Superior temporal gyrus (tissue), 1 donor: ENCODE results near the gene GAL3ST2.
"Not testable (repeated sequence)": the region's sequence is repeated elsewhere in the genome, so short reads cannot be mapped to it uniquely, and the experiment has no call there.

Experiments used
- DNase-seq: peaks from one replicate; pipeline ENCODE4 v3.0.0-alpha.2; 2016; ENCODE audit errors: extremely low spot score

The GAL3ST2 gene

GRCh38 chr2:241748468-241749256 lies 28.0 kb upstream of the GAL3ST2 start:
- no peak for DNase-seq

DNA sequence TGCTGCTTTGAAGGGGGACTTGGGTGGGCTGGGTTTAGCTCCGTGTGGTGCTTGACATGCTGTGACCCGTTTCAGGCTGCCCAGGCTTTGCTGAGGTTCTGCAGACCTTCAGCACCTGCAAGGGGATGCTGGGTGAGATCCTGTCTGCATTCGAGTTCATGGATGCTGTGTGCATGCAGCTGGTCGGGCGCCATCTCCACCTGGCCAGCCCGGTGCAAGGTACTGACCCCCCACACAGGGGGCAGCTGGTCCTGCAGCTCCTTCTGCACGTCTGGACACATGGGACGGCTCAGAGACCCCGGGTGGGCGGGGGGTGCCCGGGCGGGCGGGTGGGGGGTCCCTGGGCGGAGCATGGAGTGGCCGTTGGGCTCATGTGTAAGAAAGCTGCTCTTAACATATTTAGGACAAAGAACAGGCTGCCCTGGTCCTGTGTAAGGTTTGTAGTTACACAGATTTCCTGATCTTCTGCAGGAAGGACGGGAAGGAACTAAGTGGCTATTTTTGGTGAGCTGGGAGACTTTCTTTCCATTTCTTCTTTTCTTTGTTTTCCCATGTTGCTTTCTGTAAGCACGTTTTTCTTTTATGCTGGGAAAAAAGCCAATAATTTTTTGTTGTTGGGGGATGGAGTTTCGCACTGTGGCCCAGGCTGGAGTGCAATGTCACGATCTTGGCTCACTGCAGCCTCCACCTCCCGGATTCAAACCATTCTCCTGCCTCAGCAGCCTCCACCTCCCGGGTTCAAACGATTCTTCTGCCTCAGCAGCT lies 26.4 kb upstream of the GAL3ST2 start:
- no peak for DNase-seq

- no peak for DNase-seq
Measured at GRCh38 chr2:241751152-241751551, 25.5 kb upstream of the GAL3ST2 start.

DNA sequence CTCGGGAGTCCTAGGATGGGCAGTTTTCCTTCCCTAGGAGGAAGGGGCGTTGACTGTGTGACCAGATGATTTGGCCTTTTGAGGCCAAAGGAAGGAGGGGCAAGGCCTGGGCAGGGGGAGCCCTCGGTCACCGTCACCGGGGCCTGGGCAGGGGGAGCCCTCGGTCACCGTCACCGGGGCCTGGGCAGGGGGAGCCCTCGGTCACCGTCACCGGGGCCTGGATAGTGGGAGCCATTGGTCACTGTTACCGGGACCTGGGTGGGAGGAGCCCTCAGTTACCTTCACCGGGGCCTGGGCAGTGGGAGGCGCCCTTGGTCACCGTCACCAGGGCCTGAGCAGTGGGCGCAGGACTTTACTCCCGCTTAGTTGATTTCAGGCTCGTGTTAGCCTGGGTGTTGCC lies 24.8 kb upstream of the GAL3ST2 start:
- DNase-seq, result no peak

- DNase-seq, result no peak
Measured at GRCh38 chr2:241752253-241752652, 24.4 kb upstream of the GAL3ST2 start.

DNA sequence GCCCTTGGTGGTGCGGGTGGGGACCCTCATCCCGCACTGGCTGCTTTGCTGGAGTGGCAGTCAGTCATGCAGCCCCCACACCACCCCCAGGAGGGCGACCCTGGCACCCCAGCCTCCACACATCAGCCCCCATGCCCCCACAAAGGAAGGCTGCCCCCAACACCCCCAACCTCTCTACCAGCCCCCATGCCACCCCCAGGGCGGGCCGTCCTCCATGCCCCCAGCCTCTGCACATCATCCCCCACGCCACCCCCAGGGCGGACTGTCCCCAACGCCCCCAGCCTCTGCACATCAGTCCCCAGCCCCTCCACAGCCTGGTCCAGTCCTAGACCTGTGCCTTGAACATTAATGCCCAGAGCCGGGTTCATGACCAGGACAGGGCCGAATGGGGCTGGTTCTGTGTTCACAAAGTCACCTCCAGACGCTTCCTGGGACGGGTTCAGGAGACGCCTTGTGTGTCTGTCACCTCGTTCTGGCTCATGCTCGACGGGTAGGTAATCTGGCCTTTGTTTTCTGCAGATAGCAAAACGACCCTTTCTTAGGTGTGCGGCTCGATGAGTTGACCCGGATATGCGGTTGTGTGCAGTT lies 23.8 kb upstream of the GAL3ST2 start:
- no peak for DNase-seq

- no peak for DNase-seq
Measured at GRCh38 chr2:241753493-241753892, 23.1 kb upstream of the GAL3ST2 start.

DNA sequence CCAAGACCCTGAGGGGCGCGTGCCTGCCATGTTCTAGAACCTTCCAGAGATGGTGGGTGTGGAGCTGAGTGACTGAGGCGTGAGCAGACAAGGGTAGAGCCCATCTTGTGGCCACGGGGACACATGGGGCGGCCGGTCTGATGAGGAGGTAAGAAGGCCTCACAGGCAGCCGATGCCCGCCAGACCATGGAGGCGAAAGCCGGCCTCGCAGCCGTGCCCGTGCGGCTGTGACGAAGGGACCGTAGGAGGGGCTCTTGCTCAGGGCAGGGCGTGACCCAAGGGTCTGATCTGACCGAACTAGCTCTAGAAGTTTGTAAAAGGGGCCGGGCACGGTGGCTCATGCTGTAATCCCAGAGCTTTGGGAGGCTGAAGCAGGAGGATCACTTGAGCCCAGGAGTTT lies 22.6 kb upstream of the GAL3ST2 start:
- no peak for DNase-seq

DNA sequence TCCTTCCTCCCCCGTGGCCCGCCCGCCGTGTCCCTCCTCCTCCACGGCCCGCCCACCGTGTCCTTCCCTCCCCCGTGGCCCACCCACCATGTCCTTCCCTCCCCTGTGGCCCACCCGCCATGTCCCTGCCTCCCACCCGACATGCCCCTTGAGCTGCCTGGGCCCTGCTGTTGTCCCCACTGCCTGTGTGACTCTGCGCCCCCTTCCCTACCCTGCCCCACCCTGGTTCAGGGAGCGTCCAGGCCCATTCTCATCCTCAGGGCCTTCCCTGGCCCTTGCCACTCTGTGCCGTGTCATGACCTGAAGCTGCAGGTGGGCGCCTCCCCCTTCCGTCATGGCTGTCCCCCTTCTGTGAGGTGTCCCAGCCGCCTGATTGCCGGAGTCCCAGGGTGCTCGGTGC lies 21.5 kb upstream of the GAL3ST2 start:
- no peak for DNase-seq

GRCh38 chr2:241755777-241756176 lies 20.8 kb upstream of the GAL3ST2 start:
- no peak for DNase-seq

DNA sequence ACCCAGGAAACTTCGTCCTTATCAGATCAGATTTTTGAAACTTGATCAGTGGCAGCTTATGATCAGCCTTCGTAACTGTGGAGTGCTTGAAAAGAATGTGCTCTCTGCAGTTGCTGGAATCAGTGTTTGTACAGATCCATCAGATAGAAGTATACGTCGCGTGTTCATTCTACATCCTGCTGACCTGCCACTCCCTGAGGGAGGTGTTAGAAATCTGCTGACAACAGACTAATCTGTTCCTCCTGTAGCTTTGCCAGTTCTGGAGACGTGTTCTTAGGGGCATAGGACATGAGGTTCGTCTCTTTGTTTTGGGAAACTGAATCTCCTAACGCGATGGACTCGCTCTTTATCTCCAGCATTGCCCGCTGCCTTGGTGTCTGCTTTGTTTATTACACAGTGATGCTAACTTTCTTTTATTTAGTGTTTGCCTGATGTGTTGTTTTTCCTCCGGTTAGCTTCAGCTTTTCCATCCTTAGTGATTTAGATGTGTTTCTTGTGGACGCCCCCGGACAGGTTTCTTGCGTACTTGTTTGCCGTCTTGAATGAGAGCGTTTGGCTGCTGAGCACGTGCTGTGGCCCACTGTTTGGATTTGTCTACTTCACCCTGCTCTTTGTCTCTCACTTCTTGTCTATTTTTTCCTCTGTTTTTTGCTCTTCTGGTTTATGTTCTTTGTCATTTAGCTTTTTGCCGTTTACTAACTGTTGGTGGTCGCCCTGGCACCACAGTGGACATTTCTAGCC lies 17.4 kb upstream of the GAL3ST2 start:
- no peak for DNase-seq

DNA sequence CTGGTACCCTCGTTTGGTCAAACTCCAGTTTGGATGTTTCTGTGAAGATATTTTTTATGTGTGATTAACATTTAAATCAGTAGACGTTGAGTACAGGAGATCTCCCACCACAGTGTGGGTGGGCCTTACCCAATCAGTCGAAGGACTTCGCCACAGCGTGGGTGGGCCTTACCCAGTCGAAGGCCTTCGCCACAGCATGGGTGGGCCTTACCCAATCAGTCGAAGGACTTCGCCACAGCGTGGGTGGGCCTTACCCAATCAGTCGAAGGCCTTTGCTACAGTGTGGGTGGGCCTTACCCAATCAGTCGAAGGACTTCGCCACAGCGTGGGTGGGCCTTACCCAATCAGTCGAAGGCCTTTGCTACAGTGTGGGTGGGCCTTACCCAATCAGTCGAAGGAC lies 16.7 kb upstream of the GAL3ST2 start:
- DNase-seq, result not testable (repeated sequence)

- DNase-seq, result no peak
Measured at GRCh38 chr2:241760301-241760771, 16.3 kb upstream of the GAL3ST2 start.

GRCh38 chr2:241762321-241762932 lies 14.2 kb upstream of the GAL3ST2 start:
- DNase-seq, result no peak

GRCh38 chr2:241762933-241763369 lies 13.7 kb upstream of the GAL3ST2 start:
- DNase-seq, result no peak

DNA sequence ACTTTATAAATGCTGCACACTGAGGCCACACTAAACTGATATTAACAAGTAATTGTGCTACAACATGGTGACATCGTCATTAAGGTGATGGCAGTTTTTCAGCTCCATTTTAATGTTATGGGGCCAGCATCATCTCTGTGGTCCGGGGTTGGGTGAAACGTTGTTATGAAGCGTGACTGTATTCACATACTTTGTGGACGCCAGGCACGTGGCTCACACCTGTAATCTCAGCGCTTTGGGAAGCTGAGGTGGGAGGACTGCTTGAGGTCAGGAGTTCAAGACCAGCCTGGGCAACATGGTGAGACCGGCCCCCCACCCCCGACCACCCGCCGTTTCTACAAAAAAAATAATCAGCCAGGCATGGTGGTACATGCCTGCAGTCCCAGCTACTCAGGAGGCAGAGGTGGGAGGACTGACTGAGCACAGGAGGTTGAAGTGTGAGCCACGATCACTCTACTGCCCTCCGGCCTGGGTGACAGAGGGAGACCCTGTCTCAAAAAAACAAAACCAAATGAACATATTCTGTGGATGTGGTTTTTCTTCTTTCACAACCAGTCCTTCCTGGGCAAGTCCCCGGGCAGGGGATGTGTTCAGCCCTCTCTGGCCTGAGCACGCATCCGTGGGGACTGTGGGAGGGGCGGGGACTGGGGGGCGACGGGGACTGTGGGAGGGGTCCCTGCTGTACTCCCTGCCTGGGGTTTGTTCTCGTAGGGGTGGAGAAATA lies 12.9 kb upstream of the GAL3ST2 start:
- DNase-seq, result no peak

DNA sequence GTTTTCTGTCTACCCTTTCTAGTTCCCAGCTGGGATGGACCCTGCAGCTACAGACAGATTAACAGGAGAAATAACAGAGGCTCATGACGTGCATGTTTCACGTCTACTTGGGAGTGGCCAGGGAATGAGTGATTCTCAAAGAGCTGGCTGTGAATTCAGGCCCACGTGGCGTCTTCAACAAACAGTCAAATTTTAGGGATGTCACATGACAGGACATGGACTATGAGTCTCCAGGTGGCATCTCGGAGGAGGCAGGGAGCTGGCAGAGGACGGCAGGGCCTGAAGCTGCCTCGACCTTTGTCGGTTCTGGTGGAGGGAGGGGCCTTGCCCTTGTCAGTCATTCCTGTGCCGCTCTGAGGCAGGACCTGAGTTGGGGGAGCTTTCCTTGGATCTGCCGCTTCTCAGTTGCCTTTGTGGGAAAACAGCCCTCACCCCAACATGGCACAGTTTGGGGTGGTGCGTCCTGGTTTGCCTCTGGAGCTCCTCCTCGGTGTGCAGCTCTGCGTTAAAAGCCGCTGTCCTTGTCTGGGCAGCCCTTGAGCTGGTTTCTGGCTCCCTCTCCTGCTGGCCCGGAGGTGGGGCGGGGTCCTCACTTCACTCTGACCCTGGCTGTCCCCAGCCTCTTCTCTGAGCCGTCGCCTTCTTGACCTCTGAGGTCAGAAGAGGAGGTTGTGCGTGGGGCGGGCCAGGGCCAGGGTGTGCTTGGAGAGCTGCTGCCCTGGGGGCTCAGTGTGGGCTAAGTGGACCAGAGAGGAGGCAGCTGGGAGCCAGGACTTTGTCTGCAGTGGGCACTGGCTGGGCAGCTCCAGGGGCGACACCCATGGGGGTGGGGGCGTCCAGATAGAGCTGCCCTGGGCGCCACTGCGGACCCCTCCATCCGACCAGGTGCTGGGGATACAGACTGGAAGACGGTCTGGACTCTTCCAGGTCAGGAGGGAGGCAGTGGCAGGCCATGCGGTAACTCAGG lies 12.1 kb upstream of the GAL3ST2 start:
- DNase-seq, result no peak

GRCh38 chr2:241767464-241768250 lies 9.0 kb upstream of the GAL3ST2 start:
- DNase-seq, result no peak

DNA sequence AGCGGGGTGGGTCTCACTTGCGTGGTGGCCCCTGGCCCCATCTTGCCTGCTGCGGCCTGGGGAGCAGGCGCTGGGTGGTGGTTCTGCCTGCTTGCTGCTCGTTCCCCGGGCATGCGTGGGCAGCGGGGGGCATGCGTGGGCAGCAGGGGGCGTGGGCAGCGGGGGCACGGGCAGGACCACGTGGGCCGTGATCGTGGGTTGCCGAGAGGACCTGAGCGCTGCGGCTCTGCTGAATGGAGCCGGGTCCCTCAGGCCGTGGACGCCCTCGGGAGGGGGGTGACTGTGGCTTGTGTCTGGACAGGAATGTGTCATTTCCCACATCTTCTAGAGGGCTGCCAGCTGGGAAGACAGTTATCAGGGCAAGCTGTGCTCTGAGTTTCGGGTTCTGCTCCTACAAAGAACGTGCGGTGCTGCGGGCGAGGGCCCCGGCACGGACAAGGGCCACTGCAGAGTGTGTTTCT lies 8.3 kb upstream of the GAL3ST2 start:
- no peak for DNase-seq
